GM21447 (cell line): ENCODE data around the gene FHDC1.

Source experiments
- ATAC-seq: cut with Tn5 transposase; IDR thresholded peaks from one replicate; pipeline ENCODE4 v1.9.1; 2021; ENCODE audit not compliant: unreplicated experiment

Gene FHDC1

DNA sequence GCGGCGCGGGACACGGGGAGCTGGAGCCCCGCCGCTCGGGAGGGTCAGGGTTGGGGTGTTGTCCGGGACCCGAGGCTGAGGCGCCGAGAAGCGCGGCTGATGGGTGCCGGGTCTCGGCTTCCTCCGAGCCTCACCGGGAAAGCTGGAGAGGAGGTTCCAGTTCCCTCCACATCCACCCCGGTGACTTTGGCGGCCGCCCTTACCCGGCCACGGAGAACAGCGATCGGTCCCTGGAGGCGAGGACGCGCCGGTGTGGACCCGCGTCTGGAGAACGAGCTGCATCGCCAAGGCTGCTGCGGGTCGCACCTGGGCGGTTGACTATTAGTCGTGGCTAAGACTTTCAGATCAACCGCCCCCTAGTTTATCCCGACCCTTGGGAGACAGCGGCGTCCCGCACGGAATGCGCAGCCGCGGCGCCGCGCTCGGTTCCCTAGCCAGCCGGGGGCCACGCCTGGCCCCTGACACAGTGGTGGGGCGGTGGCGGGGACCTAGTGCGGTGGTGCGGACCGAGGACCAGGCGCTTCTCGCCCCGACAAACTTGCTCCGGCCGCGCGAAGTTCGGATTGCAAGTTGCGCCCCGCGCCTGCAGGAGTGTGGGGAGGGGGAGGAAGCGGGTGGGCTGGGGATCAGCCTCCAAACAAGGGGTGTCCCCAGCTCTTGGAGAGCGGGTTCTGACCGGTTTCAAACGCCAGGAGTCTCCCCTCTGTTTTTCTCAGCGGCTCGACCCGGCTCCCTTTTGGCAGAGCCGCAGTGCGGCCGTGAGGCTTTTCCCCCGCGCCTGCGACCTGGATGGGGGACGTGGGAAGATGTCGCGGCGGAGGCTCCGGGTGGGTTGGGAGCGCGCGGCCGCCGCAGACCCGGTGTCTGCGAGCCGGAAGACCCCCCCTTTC lies 568 bp downstream of the FHDC1 start:
- ATAC-seq = no peak

DNA sequence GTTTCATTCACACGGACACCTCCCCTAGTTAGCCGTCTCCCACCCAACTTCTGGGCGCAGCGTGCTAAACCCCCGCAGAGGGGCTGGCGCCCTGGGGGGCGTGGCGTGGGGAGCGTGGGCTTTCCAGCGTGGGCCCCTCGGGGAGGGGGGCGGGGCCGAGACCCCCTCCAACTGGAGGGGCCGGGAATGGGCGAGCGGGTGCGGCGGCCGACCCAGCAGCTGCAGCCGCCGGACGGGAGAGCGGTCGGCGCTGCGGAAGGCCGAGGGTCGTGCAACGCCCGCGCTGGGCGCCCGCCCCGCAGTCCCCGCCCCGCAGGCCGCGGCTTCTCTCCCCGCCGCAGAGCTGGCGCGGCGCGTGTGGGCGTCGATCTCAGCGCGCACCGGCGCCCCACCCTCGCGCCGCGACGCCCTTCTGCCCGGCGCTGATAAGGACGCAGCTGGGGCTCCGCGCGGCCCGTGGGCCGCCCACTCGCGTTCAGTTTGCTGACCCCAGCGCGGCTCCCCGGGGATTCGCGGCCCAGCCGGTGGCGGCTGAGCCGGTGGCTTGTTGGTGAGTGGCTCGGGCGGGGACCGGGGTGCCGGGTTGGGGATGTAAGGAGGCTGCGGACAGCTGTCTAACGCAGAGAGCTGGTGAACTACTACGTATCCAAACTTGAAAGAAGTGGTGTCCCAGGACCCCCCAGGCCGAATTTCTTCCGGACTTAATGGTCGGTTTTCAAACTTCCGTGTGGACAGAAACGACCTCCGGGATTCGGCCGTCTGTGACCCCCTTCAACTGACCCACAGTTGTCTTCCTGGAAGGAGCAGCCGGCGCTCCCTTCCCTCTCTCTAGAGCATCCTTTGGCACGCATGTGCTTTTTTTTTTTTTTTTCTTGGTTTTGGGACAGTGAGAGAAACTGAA lies 1.5 kb downstream of the FHDC1 start:
- ATAC-seq = no peak

DNA sequence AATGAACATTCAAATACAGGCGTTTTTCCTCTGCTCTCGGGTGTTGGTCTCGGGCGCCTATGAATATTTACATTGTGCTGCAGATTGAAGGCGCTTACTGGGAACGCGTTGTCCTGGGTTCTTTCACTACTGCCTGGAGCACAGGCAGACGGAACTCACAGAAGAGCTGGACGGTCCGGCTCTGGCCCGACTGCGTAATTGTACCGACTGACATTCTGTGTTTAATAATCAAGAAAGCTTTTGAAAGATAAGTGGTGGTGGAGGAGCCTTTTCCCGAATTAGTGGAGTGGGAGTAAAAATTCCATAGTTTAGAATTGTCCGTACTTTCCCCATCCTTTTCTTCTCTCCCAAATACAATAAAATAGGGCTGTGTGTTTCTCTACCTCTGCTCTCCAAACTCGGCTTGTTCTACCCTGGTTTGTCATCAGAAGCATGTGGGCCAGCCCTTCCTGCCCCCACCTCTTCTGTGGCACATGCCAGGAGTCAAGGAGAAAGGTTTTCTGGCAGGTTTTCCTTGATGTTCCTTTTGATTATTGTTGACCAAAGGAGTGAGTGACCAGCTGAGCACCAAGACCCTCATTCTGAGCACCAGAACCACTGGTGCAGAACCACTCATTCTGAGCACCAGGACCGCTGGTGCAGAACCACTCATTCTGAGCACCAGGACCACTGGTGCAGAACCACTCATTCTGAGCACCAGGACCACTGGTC lies 2.3 kb downstream of the FHDC1 start:
- ATAC-seq = no peak

DNA sequence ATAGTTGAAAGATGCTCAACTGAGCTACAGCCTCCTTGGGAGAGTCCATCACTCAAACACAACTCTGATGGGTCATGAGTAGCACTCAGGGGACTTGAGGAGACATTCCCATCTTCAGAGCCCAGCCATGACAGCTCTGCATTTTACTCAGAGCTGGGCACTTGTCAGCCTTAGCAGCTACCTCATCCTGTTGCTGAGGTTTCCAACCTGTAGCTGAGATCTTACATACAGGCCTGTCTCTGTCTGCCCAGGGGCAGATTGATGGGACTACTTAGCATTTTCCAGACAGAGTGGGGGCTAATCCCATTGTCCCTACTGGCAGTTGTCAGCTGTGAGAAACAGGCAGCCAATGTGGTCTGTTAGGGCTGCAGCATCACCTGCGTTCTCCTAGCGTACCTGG lies 3.5 kb downstream of the FHDC1 start:
- ATAC-seq = no peak

DNA sequence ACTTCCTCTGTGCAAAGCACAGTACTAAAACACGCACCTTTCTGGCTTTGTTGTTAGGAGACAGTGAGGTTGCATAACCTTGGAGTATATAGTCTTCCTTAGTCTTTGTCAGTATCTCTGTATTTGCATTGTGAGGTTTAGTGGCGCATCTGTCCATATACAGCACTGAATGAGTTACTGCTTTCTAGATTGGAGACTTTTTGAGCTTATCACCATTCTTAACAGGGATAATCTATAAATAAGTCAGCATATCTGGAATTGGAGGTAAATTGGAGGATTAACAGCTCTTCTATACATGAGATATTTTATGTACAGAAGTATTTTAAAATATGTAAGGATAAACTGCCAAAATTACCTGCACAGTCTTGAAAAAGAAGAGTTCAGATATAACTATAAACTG lies 4.3 kb downstream of the FHDC1 start:
- ATAC-seq = no peak

- ATAC-seq = no peak
Observed at GRCh38 chr4:152941411-152941810, 5.3 kb downstream of the FHDC1 start.

DNA sequence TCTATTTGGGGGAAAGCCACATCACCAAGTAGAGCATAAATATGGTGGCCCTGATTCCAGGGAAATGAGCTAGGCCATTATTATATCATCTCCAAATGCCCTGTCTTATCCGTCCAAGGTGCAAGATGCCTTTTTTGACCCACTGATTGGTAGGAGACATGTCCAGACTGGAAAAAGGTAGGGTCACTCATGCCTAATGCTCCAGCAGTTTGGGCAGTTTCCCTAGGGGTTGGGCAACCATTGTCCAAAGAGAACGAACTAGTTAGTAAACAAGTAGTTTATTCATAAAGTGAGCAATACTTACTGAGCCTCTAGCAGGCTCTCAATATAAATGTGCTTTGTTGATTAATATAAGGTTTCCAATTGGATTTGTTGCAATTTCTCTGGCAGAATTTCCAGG lies 6.2 kb downstream of the FHDC1 start:
- ATAC-seq = no peak

DNA sequence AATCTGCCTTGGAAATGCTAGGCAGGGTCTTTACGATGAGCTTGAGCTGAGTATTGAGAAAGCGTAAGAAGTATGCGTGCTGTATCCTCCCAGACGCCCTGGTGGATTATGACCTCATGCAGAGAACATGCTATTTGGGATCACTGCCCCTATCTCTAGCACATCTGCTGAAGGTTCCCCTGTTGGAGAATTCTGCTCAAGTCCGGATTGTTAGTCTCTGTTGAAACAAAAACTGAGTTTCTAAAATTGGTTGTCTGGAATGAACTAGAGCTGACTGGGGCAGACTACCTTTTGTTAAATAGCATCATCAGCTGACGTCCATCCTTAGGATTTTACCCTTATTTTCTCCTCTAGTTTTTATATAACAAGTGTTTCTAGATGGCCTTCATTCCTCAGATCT lies 7.5 kb downstream of the FHDC1 start:
- no peak for ATAC-seq

DNA sequence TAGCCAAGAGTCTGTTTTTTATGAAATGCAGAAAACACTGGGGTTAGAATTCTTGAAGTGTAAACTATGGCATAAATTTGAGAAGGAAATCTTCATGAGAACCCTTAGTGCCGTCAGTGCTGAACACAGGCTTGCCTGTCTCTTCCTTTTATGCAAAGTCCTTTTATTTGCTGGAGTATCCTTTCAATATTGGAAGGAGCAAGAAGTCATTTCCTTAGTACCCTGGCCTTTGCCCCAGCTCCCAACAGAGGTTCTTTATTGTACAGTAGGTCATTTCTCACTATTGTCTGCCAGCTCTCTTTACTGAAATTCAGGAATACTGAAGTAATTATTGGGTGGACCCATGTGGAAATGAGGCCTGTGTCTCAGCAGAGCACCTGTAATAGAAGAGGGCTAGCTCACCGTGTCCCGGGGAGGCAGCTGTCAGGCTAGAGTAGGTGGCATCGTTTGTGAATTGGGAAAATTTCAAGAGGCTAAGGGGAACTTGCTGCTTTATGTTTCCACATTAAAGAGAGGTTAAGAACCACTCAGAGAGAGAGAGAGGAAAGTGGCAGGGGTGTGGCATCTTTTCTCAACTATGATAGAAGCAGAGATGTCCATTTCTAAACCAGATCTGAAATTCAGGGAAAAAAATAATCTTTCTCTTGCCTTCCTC lies 8.7 kb downstream of the FHDC1 start:
- no peak for ATAC-seq

DNA sequence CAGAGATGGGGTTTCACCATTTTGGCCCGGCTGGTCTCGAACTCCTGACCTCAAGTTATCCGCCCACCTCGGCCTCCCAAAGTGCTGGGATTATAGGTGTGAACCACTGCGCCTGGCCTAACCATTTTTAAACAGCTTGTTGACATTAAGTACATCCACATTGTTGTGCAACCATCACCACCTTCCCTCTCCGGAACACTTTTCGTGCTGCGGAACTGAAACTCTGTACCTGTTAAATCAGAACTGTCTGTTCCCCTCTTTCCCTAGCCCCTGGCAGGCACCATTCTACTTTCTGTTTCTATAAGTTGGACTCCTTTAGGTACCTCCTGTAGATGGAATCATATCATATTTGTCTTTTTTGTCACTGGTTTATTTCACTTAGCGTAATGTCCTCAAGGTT lies 9.5 kb downstream of the FHDC1 start:
- ATAC-seq = no peak

DNA sequence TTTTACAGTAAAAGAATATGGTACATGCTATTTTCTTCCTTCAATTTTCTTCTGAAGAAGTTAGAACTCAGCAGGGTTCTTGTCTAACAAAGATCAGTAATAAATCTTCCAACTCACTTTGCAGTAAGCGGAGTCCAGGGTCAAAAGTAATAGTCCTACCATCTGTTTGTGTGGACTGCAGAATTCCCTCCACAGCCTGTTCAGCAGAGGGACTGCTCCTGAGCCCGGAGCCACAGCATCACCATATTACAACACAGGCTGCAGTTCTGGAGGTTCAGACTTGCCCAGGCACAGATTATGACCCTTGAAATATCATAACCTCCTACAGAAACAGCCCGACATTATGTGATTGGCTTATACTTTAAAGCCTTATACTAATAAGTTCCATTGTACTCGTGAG lies 10.3 kb downstream of the FHDC1 start:
- no peak for ATAC-seq

DNA sequence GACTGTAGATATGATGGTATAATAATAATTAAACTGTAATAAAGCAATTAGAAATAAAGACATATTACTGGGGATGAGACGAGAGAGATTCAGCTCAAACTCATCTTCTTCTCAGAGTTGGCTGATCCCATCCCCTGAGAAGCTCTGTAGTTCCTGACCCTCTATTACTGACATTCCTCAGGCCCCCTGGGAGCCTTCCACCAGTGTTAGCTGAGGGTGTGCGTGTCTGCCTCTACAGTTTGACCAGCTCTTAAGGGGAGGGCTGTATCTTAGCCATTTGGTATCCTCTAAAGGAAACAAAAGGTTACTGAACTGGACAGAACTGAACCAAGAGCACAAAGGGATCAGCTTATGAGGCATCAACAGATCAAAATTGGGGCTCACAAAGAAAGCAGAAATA lies 11.2 kb downstream of the FHDC1 start:
- no peak for ATAC-seq

- ATAC-seq = no peak
Observed at GRCh38 chr4:152949930-152950329, 13.8 kb downstream of the FHDC1 start.

- no peak for ATAC-seq
Observed at GRCh38 chr4:152950402-152951274, 14.5 kb downstream of the FHDC1 start.

- ATAC-seq = no peak
Observed at GRCh38 chr4:152951348-152951747, 15.2 kb downstream of the FHDC1 start.

DNA sequence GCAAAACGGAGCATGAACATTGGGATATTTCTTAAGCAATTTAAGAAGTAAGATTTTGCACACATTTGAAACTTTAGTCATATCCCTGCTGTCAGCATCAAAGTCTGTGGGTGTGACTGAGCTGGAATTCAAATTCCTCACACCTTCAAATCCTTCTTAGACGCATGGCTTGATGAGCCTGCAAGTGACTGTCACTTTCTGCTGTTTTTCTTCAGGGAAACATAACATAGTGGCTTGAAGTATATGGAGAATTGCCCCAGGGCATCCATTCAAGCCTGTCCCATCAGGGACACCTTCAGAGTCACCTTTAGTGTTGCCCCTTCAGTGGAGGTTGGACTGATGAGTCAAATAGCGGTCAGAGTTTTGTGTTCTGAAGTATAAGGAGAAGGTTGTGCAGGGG lies 17.4 kb downstream of the FHDC1 start:
- ATAC-seq = no peak

GRCh38 chr4:152954741-152955140 lies 18.6 kb downstream of the FHDC1 start:
- ATAC-seq = no peak

DNA sequence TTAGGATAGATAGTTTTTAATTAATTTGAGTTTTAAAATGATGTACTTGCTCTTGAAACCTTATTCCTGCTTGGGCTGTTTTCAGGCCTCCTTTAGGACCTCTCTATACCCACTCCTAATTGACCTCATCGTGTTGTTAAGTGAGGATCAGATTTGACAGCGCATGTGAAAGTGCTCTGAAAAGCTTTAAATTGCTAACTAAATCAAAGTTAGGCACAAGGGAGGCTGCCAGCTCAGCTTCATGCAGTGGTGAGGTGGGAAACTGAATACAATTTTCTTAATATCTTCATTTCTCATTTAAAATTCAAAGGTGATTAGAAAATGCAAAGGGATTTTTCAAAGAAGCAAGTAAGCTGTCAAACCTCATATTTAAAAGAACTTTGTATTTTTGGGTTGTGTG lies 20.0 kb downstream of the FHDC1 start:
- ATAC-seq = no peak

- no peak for ATAC-seq
Observed at GRCh38 chr4:152956650-152957436, 20.7 kb downstream of the FHDC1 start.
